ENCODE results near the gene COL4A6. TPM values are rescaled to one million over a fixed set of nuclear protein-coding genes. Genes with fewer than 3 reads are reported as not detected.
"Not testable (repeated sequence)": the region's sequence is repeated elsewhere in the genome, so short reads cannot be mapped to it uniquely, and the experiment has no call there.

Gene COL4A6
- total and polyA plus RNA-seq, 4 donors: 10.7 to 39.4 (median 12.1) TPM

GRCh38 chrX:108380222-108380621 lies 58.0 kb downstream of the COL4A6 start:
- Histone ChIP-seq H3K36me3 (ENCODE audit: control insufficient read depth, insufficient read depth, low read length) (no peaks in the 10 kb centered on the region), H3K4me1 (ENCODE audit: control insufficient read depth, insufficient read depth, low read length) (no peaks in the 10 kb centered on the region), H3K9me3 (ENCODE audit: control insufficient read depth, insufficient read depth, low read length) (no peaks in the 10 kb centered on the region), H3K27ac (ENCODE audit: low read depth, low read length) (no peak overlapping the region), H3K27me3 (ENCODE audit: control insufficient read depth, insufficient read depth, low read length) (no peaks in the 10 kb centered on the region), H3K4me3 (ENCODE audit: low read depth, low read length) (no peak overlapping the region)
- WGBS (ENCODE audit: insufficient coverage): 83% methylated on average over 2 of the region's 2 CpGs
- no peak for DNase-seq (ENCODE audit: low read depth in 4 of 6, low spot score in 6 of 6)

DNA sequence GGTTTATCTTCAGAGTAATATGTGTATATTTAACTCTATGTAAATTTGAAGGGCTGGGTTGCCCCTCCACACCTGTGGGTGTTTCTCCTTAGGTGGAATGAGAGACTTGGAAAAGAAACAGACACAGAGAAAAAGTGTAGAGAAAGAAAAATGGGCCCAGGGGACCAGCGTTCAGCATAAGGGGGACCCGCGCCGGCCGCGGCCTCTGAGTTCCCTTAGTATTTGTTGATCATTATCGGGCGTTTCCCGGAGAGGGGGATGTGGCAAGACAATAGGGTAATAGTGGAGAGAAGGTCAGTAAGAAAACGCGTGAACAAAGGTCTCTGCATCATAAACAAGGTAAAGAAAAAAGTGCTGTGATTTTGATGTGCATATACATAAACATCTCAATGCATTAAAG lies 61.4 kb downstream of the COL4A6 start:
- H3K9me3 ChIP-seq (ENCODE audit: control insufficient read depth, insufficient read depth, low read length); H3K36me3 ChIP-seq (ENCODE audit: control insufficient read depth, insufficient read depth, low read length); H3K27ac ChIP-seq (ENCODE audit: low read depth, low read length); H3K27me3 ChIP-seq (ENCODE audit: control insufficient read depth, insufficient read depth, low read length); H3K4me1 ChIP-seq (ENCODE audit: control insufficient read depth, insufficient read depth, low read length); DNase-seq (ENCODE audit: low read depth in 4 of 6, low spot score in 6 of 6); H3K4me3 ChIP-seq (ENCODE audit: low read depth, low read length): not testable (repeated sequence)
- WGBS (ENCODE audit: insufficient coverage): 37% methylated on average over 7 of the region's 11 CpGs

DNA sequence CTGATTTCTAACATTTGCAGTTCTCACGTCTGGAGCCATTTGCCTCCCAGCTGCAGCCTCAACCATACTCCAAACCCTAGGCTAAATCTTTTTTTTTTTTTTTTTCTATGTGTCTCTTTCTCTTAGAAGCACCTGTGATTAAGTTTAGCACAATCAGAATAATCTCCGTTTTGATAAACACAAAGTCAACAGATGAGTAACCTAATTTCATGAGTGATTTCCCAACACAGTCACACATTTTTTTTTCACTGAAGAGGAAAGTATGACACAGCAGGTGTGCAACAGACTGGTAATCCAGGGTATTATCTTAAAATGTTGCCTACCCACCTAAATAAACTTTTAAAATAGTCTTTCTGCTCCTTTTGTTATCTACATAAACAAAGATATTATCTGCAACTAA lies 62.6 kb downstream of the COL4A6 start:
- H3K4me3 ChIP-seq (ENCODE audit: low read depth, low read length); H3K36me3 ChIP-seq (ENCODE audit: control insufficient read depth, insufficient read depth, low read length); H3K27ac ChIP-seq (ENCODE audit: low read depth, low read length); DNase-seq (ENCODE audit: low read depth in 4 of 6, low spot score in 6 of 6); H3K27me3 ChIP-seq (ENCODE audit: control insufficient read depth, insufficient read depth, low read length); H3K4me1 ChIP-seq (ENCODE audit: control insufficient read depth, insufficient read depth, low read length); H3K9me3 ChIP-seq (ENCODE audit: control insufficient read depth, insufficient read depth, low read length): not testable (repeated sequence)
- 60% methylated on average over 1 of the region's 2 CpGs for WGBS (ENCODE audit: insufficient coverage)

DNA sequence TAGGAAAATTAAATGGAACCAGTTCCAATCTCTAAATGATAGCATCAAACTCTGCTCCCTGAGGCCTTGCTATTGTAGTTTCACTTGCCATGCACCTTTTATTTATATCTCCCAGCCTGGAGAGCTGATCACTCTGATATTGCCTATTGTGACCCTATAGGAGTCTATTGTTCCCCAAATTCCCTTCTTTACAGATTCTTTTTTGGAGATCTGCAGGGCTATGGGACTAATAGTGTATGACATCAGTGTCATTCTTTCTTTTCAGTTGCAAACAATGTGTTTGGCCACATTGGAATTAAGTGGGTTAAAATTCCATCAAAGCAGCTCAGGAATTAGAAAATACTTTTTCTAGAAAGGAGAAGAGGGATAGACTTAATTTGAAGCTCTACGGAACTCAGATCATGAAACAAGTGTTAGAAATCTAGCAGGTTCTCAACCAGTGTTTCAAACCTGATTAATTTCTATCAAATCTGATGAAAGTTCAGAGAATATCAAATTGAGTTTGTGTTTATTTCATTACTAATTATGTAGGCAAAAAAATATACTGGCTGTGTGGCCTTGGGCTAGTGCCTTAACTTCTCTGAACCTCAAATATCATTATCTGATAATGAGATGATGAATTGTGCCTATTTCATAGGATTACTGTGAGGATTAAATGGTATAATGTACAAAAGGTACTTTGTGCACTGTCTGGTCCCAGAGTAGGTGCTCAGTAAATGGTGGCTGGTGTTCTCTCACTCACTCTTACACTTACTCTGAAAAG lies 71.4 kb downstream of the COL4A6 start:
- H3K4me3 ChIP-seq (ENCODE audit: low read depth, low read length): no peak overlapping the region
- peaks cover 4% of the 10 kb centered on the region for H3K27me3 ChIP-seq (ENCODE audit: control insufficient read depth, insufficient read depth, low read length)
- no peak overlapping the region for H3K27ac ChIP-seq (ENCODE audit: low read depth, low read length)
- no peak for DNase-seq (ENCODE audit: low read depth in 4 of 6, low spot score in 6 of 6)
- no peaks in the 10 kb centered on the region for H3K4me1 ChIP-seq (ENCODE audit: control insufficient read depth, insufficient read depth, low read length)
- no peaks in the 10 kb centered on the region for H3K36me3 ChIP-seq (ENCODE audit: control insufficient read depth, insufficient read depth, low read length)
- WGBS (ENCODE audit: insufficient coverage): no CpG with 5 or more reads among the region's 1 CpG
- H3K9me3 ChIP-seq (ENCODE audit: control insufficient read depth, insufficient read depth, low read length): no peaks in the 10 kb centered on the region

- Histone ChIP-seq H3K9me3 (ENCODE audit: control insufficient read depth, insufficient read depth, low read length) (no peaks in the 10 kb centered on the region), H3K36me3 (ENCODE audit: control insufficient read depth, insufficient read depth, low read length) (no peaks in the 10 kb centered on the region), H3K27me3 (ENCODE audit: control insufficient read depth, insufficient read depth, low read length) (peaks cover 6% of the 10 kb centered on the region), H3K4me1 (ENCODE audit: control insufficient read depth, insufficient read depth, low read length) (no peaks in the 10 kb centered on the region), H3K27ac (ENCODE audit: low read depth, low read length) (no peak overlapping the region), H3K4me3 (ENCODE audit: low read depth, low read length) (no peak overlapping the region)
- no peak for DNase-seq (ENCODE audit: low read depth in 4 of 6, low spot score in 6 of 6)
- no CpG with 5 or more reads among the region's 1 CpG for WGBS (ENCODE audit: insufficient coverage)
These were observed 76.2 kb downstream of the COL4A6 start for GRCh38 chrX:108362026-108362425.

DNA sequence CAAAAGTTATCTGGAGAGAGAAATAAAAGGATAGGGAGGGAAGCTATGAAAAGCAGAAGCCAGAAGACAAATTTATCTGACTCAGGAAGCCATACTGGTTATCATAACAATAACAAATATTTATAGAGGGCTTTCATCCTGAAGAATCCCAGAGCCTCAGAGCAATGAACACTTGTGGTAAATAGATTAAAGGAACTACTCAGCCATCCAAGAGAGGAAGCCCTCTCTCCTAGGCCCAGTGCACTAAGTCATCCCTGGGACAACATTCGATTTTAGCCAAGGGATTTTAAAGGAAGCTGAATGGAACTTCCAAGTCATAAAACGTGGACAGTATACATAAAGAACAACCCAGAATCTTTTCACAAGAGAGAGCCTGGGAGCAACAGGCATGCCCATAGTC lies 76.9 kb downstream of the COL4A6 start:
- WGBS (ENCODE audit: insufficient coverage): 40% methylated on average over 1 of the region's 2 CpGs
- DNase-seq (ENCODE audit: low read depth in 4 of 6, low spot score in 6 of 6): no peak
- no peaks in the 10 kb centered on the region for H3K4me1 ChIP-seq (ENCODE audit: control insufficient read depth, insufficient read depth, low read length)
- H3K27me3 ChIP-seq (ENCODE audit: control insufficient read depth, insufficient read depth, low read length): peaks cover 6% of the 10 kb centered on the region
- no peaks in the 10 kb centered on the region for H3K9me3 ChIP-seq (ENCODE audit: control insufficient read depth, insufficient read depth, low read length)
- no peak overlapping the region for H3K27ac ChIP-seq (ENCODE audit: low read depth, low read length)
- no peaks in the 10 kb centered on the region for H3K36me3 ChIP-seq (ENCODE audit: control insufficient read depth, insufficient read depth, low read length)
- H3K4me3 ChIP-seq (ENCODE audit: low read depth, low read length): no peak overlapping the region

DNA sequence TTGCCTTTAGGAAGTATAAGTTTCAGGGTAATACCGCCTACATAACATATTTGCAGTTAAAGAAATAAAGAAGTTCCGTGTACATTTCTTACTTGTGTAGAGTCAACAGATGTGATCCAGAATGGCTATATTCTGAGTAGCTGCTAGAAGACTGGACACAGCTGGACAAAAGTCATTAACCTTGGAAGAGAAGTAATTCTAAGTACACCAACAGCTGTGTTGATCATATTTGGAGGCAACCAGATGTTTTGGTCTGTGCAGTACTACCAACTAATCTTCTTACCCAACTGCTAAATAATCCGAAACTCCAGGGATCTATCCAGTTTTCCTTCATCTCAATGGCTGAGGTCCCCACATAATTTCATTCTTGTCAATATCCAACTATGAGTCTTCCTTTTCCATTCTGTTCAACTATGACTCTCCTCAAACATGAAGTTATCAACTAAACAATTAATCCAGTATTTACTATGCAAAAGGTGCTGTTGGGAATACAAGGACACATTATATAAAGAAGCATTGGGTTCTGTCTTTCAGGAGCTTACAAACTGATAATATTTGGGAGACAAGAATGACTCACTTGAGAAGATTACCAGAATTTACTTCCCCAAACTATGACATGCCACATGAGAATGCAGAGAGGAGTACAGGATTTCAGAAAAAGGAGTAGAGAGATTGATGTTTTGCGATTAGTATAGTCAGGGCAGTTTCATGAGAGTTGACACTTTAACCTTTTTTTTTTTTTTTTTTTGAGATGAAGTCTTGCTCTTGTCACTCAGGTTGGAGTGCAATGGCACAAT lies 78.2 kb downstream of the COL4A6 start:
- Histone ChIP-seq H3K9me3 (ENCODE audit: control insufficient read depth, insufficient read depth, low read length) (no peaks in the 10 kb centered on the region), H3K4me3 (ENCODE audit: low read depth, low read length) (no peak overlapping the region), H3K27me3 (ENCODE audit: control insufficient read depth, insufficient read depth, low read length) (peaks cover 2% of the 10 kb centered on the region), H3K36me3 (ENCODE audit: control insufficient read depth, insufficient read depth, low read length) (no peaks in the 10 kb centered on the region), H3K27ac (ENCODE audit: low read depth, low read length) (no peak overlapping the region), H3K4me1 (ENCODE audit: control insufficient read depth, insufficient read depth, low read length) (no peaks in the 10 kb centered on the region)
- 77% methylated on average over 1 of the region's 4 CpGs for WGBS (ENCODE audit: insufficient coverage)
- DNase-seq (ENCODE audit: low read depth in 4 of 6, low spot score in 6 of 6): no peak

GRCh38 chrX:108353452-108353851 lies 84.8 kb downstream of the COL4A6 start:
- no peak overlapping the region for H3K27ac ChIP-seq (ENCODE audit: low read depth, low read length)
- no peak for DNase-seq (ENCODE audit: low read depth in 4 of 6, low spot score in 6 of 6)

GRCh38 chrX:108349210-108349609 lies 89.0 kb downstream of the COL4A6 start:
- Histone ChIP-seq H3K27ac (ENCODE audit: low read depth, low read length) (no peak overlapping the region), H3K4me1 (ENCODE audit: control insufficient read depth, insufficient read depth, low read length) (no peaks in the 10 kb centered on the region), H3K9me3 (ENCODE audit: control insufficient read depth, insufficient read depth, low read length) (no peaks in the 10 kb centered on the region), H3K4me3 (ENCODE audit: low read depth, low read length) (no peak overlapping the region), H3K36me3 (ENCODE audit: control insufficient read depth, insufficient read depth, low read length) (no peaks in the 10 kb centered on the region), H3K27me3 (ENCODE audit: control insufficient read depth, insufficient read depth, low read length) (peaks cover 17% of the 10 kb centered on the region)
- DNase-seq (ENCODE audit: low read depth in 4 of 6, low spot score in 6 of 6): no peak
- WGBS (ENCODE audit: insufficient coverage): no CpG with 5 or more reads among the region's 2 CpGs

More at GRCh38 chrX:108353452-108353851, 84.8 kb downstream of the COL4A6 start:
- no peak overlapping the region for H3K4me3 ChIP-seq (ENCODE audit: low read depth, low read length)
- WGBS (ENCODE audit: insufficient coverage): 86% methylated on average over 1 of the region's 1 CpG
- H3K36me3 ChIP-seq (ENCODE audit: control insufficient read depth, insufficient read depth, low read length): no peaks in the 10 kb centered on the region
- no peaks in the 10 kb centered on the region for H3K9me3 ChIP-seq (ENCODE audit: control insufficient read depth, insufficient read depth, low read length)
- peaks cover 9% of the 10 kb centered on the region for H3K27me3 ChIP-seq (ENCODE audit: control insufficient read depth, insufficient read depth, low read length)
- no peaks in the 10 kb centered on the region for H3K4me1 ChIP-seq (ENCODE audit: control insufficient read depth, insufficient read depth, low read length)

- Histone ChIP-seq H3K36me3 (ENCODE audit: control insufficient read depth, insufficient read depth, low read length) (no peaks in the 10 kb centered on the region), H3K4me1 (ENCODE audit: control insufficient read depth, insufficient read depth, low read length) (no peaks in the 10 kb centered on the region), H3K9me3 (ENCODE audit: control insufficient read depth, insufficient read depth, low read length) (no peaks in the 10 kb centered on the region), H3K27me3 (ENCODE audit: control insufficient read depth, insufficient read depth, low read length) (peaks cover 17% of the 10 kb centered on the region), H3K4me3 (ENCODE audit: low read depth, low read length) (no peak overlapping the region), H3K27ac (ENCODE audit: low read depth, low read length) (no peak overlapping the region)
- no peak for DNase-seq (ENCODE audit: low read depth in 4 of 6, low spot score in 6 of 6)
- no CpG with 5 or more reads among the region's 1 CpG for WGBS (ENCODE audit: insufficient coverage)
These were observed 89.7 kb downstream of the COL4A6 start for GRCh38 chrX:108348525-108348924.

Measured in spinal cord (tissue), 10 donors.